ENCODE data around the gene SCMH1. TPM values are rescaled to one million over a fixed set of nuclear protein-coding genes. Genes with fewer than 3 reads are reported as not detected.
A peak's percentile ranks its signal among the peaks of the same experiment; 100 is the strongest.

SCMH1 gene
- total RNA-seq, 1 donor from 2014 or later = 51.3 TPM

- TF ChIP-seq CTCF (IDR thresholded peaks at IDR 0.05; ENCODE audit: unreplicated experiment) = no peak
- Mint-ChIP-seq H3K4me1 (ENCODE audit: unreplicated experiment) (no peaks in the 10 kb centered on the region), H3K36me3 (ENCODE audit: low read depth, unreplicated experiment) (peaks cover 36% of the 10 kb centered on the region), H3K4me3 (ENCODE audit: unreplicated experiment) (peak overlapping the region; percentile 5), H3K27ac (ENCODE audit: unreplicated experiment) (no peak overlapping the region), H3K27me3 (ENCODE audit: unreplicated experiment) (peaks cover 2% of the 10 kb centered on the region), H3K9me3 (ENCODE audit: unreplicated experiment) (peaks cover 16% of the 10 kb centered on the region)
- no peak for DNase-seq (ENCODE audit: low spot score)
These were observed 74.4 kb downstream of the SCMH1 start for GRCh38 chr1:41167667-41168066.

DNA sequence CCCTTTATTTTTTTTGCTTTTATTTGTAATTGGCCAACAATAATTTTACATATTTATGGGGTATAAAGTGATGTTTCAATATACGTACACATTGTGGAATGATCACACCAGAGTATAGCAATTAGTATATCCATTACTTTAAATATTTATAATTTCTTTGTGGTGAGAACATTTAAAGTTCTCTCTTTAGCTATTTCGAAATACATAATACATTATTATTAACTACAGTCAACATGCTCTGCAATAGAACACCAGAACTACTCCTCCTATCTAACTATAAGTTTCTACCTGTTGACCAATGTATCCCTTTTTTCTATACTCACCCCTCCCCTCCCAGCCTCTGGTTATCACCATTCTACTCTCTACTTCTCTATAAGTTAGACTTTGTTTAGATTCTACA is 77.4 kb downstream of the SCMH1 start:
- H3K27me3 Mint-ChIP-seq (ENCODE audit: unreplicated experiment) = no peaks in the 10 kb centered on the region

GRCh38 chr1:41162441-41162840 is 79.7 kb downstream of the SCMH1 start:
- peaks cover 5% of the 10 kb centered on the region for H3K9me3 Mint-ChIP-seq (ENCODE audit: unreplicated experiment)
- DNase-seq (ENCODE audit: low spot score) = no peak
- TF ChIP-seq CTCF (IDR thresholded peaks at IDR 0.05; ENCODE audit: unreplicated experiment) = no peak
- H3K27ac Mint-ChIP-seq (ENCODE audit: unreplicated experiment) = no peak overlapping the region
- H3K4me3 Mint-ChIP-seq (ENCODE audit: unreplicated experiment) = no peak overlapping the region
- no peaks in the 10 kb centered on the region for H3K27me3 Mint-ChIP-seq (ENCODE audit: unreplicated experiment)
- peaks cover 15% of the 10 kb centered on the region for H3K36me3 Mint-ChIP-seq (ENCODE audit: low read depth, unreplicated experiment)
- peaks cover 18% of the 10 kb centered on the region for H3K4me1 Mint-ChIP-seq (ENCODE audit: unreplicated experiment)

More for the DNA sequence above, 77.4 kb downstream of the SCMH1 start:
- peaks cover 7% of the 10 kb centered on the region for H3K4me1 Mint-ChIP-seq (ENCODE audit: unreplicated experiment)
- peaks cover 35% of the 10 kb centered on the region for H3K36me3 Mint-ChIP-seq (ENCODE audit: low read depth, unreplicated experiment)
- H3K4me3 Mint-ChIP-seq (ENCODE audit: unreplicated experiment) = no peak overlapping the region
- DNase-seq (ENCODE audit: low spot score) = no peak
- no peak for TF ChIP-seq CTCF (IDR thresholded peaks at IDR 0.05; ENCODE audit: unreplicated experiment)
- no peak overlapping the region for H3K27ac Mint-ChIP-seq (ENCODE audit: unreplicated experiment)
- peaks cover 16% of the 10 kb centered on the region for H3K9me3 Mint-ChIP-seq (ENCODE audit: unreplicated experiment)

- H3K4me3 Mint-ChIP-seq (ENCODE audit: unreplicated experiment) = no peak overlapping the region
- H3K9me3 Mint-ChIP-seq (ENCODE audit: unreplicated experiment) = peaks cover 4% of the 10 kb centered on the region
- peaks cover 18% of the 10 kb centered on the region for H3K4me1 Mint-ChIP-seq (ENCODE audit: unreplicated experiment)
- H3K27ac Mint-ChIP-seq (ENCODE audit: unreplicated experiment) = no peak overlapping the region
- H3K27me3 Mint-ChIP-seq (ENCODE audit: unreplicated experiment) = no peaks in the 10 kb centered on the region
- H3K36me3 Mint-ChIP-seq (ENCODE audit: low read depth, unreplicated experiment) = peaks cover 9% of the 10 kb centered on the region
- no peak for TF ChIP-seq CTCF (IDR thresholded peaks at IDR 0.05; ENCODE audit: unreplicated experiment)
- DNase-seq (ENCODE audit: low spot score) = no peak
These were observed 80.3 kb downstream of the SCMH1 start for GRCh38 chr1:41161846-41162245.

- no peaks in the 10 kb centered on the region for H3K9me3 Mint-ChIP-seq (ENCODE audit: unreplicated experiment)
- peaks cover 18% of the 10 kb centered on the region for H3K4me1 Mint-ChIP-seq (ENCODE audit: unreplicated experiment)
- H3K4me3 Mint-ChIP-seq (ENCODE audit: unreplicated experiment) = no peak overlapping the region
- no peaks in the 10 kb centered on the region for H3K27me3 Mint-ChIP-seq (ENCODE audit: unreplicated experiment)
- TF ChIP-seq CTCF (IDR thresholded peaks at IDR 0.05; ENCODE audit: unreplicated experiment) = no peak
- DNase-seq (ENCODE audit: low spot score) = no peak
- H3K27ac Mint-ChIP-seq (ENCODE audit: unreplicated experiment) = no peak overlapping the region
- H3K36me3 Mint-ChIP-seq (ENCODE audit: low read depth, unreplicated experiment) = peaks cover 11% of the 10 kb centered on the region
These were observed 81.5 kb downstream of the SCMH1 start for GRCh38 chr1:41160498-41161110.

Measured in endothelial cell (in vitro differentiated cells).